Activated gamma-delta T cell (primary cell): ENCODE results near the gene OAS2.

Experiments used
- DNase-seq: peaks from one replicate; lab custom pipeline; 2025; lab: John Stamatoyannopoulos, UW
- total RNA-seq, 2 donors: gene quantifications; one replicate each; lab custom pipeline; 2026; lab: John Stamatoyannopoulos, UW

The OAS2 gene, protein sequence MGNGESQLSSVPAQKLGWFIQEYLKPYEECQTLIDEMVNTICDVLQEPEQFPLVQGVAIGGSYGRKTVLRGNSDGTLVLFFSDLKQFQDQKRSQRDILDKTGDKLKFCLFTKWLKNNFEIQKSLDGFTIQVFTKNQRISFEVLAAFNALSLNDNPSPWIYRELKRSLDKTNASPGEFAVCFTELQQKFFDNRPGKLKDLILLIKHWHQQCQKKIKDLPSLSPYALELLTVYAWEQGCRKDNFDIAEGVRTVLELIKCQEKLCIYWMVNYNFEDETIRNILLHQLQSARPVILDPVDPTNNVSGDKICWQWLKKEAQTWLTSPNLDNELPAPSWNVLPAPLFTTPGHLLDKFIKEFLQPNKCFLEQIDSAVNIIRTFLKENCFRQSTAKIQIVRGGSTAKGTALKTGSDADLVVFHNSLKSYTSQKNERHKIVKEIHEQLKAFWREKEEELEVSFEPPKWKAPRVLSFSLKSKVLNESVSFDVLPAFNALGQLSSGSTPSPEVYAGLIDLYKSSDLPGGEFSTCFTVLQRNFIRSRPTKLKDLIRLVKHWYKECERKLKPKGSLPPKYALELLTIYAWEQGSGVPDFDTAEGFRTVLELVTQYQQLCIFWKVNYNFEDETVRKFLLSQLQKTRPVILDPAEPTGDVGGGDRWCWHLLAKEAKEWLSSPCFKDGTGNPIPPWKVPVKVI
- 84.9 to 98.7 reads per million in 2 donors for total RNA-seq

DNA sequence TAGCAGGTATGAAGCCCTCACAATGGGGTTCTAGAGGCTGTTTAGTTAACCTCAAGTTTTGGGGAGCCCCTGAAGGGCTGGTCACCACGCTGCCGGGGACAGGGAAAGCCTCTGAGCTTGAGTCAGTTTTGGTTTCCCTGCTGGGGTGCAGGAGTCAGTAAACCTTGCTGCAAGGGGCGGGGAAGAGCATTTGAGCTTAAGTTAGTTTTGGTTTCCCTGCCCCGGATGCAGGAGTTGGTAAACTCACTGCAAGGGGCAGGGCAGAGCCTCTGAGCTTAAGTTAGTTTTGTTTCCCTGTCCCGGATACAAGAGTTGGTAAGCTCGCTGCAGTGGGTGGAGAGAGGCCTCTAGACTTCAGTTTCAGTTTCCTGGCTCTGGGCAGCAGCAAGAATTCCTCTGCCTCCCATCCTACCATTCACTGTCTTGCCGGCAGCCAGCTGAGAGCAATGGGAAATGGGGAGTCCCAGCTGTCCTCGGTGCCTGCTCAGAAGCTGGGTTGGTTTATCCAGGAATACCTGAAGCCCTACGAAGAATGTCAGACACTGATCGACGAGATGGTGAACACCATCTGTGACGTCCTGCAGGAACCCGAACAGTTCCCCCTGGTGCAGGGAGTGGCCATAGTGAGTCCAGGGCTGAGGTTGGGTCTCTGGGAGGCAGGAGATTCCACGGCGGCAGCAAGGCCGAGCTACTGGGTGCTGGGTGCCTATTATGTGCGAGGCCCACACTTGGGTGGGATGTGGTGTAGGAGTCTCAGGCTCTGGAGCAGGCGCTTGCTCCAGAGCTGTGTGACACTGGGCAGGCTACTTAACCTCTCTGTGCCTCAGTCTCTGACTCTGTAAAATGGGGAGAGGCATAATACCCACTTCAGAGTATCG is at the start of gene OAS2:
TSS of gene OAS2 (plus strand) at position 357 of the 878 bp plus-strand sequence. CDS start at position 447, 90 bp downstream.
- DNase-seq, result no peak

DNA sequence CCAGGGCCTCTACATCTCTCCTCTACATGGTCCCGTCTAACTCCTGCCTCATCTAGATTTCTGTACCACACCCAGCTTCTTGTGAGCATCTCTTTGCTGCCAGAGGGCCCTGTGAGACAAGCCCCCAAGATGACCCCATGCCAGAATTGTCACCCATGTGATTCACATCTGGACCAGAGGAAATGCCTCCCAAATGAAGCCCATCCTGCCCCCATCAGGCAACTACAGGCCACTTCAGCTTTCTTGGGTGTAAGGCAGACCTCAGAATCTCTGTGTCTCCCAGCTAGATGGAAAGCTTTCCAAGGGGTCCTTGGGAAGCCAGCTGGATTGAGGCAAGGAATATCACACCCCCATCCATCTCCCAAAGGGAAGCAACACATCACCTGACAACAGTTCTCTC is 49.3 kb upstream of the OAS2 start:
- no peak for DNase-seq

DNA sequence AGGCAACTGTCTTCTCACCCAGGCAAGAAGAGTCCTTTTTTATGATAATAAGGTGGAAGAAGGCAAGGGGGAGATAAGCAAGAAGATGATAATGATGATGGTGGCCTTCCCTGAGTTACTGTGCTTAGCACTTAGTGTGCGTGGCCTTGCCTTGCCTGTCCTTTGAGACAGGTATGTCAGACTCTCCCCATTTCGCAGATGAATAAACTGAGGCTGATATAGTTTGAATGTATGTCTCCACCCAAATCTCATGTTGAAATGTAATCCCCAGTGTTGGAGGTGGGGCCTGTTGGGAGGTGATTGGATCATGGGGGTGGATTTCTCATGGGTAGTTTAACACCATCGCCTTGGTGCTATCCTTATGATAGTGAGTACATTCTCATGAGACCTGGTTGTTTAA is 48.6 kb upstream of the OAS2 start:
- DNase-seq, result no peak

GRCh38 chr12:112930350-112930749 is 48.0 kb upstream of the OAS2 start:
- DNase-seq, result no peak

- no peak for DNase-seq
These were observed 45.7 kb upstream of the OAS2 start for GRCh38 chr12:112932485-112933128.

- DNase-seq, result no peak
These were observed 45.2 kb upstream of the OAS2 start for GRCh38 chr12:112933129-112933505.

GRCh38 chr12:112936264-112936663 is 42.1 kb upstream of the OAS2 start:
- DNase-seq, result no peak

GRCh38 chr12:112936927-112937326 is 41.4 kb upstream of the OAS2 start:
- no peak for DNase-seq

DNA sequence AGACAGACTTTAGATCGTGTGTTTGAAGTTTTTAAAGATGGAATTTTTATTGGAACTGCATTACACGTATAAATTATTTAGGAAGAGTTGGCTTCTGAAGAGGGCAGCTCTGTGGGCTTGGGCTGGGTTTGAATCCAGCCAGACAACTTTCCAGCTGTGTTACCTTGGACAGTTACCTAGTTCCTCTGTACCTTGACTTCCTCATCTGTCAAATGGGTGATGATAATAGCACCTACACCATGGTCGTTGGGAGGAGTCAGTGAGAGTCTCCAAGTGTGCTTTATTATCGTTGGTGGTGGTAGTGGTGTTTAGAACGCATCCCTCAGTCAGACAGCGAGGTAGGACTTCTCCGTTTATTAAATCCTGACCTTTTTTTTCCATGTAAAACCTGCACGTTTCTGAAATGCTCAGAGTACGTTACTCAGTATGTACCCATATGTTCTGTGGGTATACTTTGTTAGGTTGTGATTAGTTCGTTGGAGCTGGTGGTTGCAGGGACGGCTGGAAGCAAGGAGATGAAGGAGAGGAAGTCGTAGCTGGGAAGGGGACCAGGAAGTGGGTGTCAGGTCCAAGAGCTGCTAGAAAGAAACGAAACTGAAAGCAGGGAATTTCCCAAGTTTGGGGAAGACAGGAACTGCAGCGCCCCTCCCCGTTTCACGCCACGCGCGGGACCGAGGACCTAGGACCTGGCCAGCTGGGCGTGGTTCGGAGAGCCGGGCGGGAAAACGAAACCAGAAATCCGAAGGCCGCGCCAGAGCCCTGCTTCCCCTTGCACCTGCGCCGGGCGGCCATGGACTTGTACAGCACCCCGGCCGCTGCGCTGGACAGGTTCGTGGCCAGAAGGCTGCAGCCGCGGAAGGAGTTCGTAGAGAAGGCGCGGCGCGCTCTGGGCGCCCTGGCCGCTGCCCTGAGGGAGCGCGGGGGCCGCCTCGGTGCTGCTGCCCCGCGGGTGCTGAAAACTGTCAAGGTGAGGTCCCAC is 40.3 kb upstream of the OAS2 start, which contains the start of gene OAS3:
TSS of gene OAS3 (plus strand) at position 734 of the 979 bp plus-strand sequence. CDS start at position 791, 57 bp downstream.
- DNase-seq, result peak; percentile 52

GRCh38 chr12:112938751-112939150 is 39.6 kb upstream of the OAS2 start:
- DNase-seq, result no peak

GRCh38 chr12:112939761-112940381 is 38.4 kb upstream of the OAS2 start:
- no peak for DNase-seq

DNA sequence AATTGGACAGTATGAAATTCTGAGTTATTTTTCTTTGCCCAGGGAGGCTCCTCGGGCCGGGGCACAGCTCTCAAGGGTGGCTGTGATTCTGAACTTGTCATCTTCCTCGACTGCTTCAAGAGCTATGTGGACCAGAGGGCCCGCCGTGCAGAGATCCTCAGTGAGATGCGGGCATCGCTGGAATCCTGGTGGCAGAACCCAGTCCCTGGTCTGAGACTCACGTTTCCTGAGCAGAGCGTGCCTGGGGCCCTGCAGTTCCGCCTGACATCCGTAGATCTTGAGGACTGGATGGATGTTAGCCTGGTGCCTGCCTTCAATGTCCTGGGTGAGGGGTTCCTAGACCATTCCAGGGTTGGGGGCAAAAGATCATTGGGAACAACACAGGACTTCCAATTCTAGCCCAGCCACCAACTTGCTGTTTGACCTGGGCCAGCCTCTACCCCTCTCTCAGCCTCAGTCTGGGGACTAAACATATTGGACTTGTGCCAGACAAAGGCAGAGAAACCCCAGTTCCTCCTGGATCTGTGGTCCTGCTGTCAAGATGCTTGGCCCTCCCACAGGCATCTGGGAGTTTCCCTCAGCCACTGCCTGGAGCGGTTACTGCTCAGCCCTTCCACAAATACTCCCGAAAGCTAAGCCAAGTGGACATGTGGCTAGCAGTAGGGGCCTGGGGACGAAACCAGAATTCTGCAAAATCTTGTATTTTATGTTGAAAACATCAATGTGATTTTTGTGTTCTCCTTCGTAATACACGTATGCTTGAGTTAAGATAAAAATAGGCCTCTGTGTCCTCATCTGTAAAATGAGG is 36.6 kb upstream of the OAS2 start:
- DNase-seq, result no peak

- DNase-seq, result no peak
These were observed 35.7 kb upstream of the OAS2 start for GRCh38 chr12:112942572-112942971.

GRCh38 chr12:112944024-112944690 is 34.2 kb upstream of the OAS2 start:
- DNase-seq, result no peak

- DNase-seq, result no peak
These were observed 32.8 kb upstream of the OAS2 start for GRCh38 chr12:112945515-112945914.

GRCh38 chr12:112946236-112947000 is 31.9 kb upstream of the OAS2 start:
- DNase-seq, result no peak

GRCh38 chr12:112947314-112947713 is 31.0 kb upstream of the OAS2 start:
- DNase-seq, result no peak

DNA sequence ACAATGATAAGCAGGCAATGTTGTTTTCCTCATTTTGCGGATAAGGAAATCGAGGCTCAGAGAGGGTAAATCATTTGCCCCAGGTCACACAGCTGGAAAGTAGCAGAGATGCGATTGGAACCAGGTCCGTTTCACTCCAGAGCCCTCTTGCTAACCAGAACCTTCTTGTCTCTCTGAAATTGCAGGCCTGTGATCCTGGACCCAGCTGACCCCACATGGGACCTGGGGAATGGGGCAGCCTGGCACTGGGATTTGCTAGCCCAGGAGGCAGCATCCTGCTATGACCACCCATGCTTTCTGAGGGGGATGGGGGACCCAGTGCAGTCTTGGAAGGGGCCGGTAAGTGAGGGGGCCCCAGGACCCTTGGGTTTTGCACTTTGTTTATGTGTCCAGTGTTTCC is 30.6 kb upstream of the OAS2 start:
- DNase-seq, result no peak
